Ishikawa (cell line): ENCODE measurements around the gene TEN1.

Experiments
- CEBPB ChIP-seq: IDR thresholded peaks from 2 replicates; pipeline ENCODE4 v1.6.1; 2012
- CREB1 ChIP-seq: IDR thresholded peaks from 2 replicates; pipeline ENCODE4 v1.6.1; 2012; ENCODE audit warnings: low read depth
- EGR1 ChIP-seq: IDR thresholded peaks from 2 replicates; pipeline ENCODE4 v1.6.1; 2012
- EP300 ChIP-seq: IDR thresholded peaks from 2 replicates; pipeline ENCODE4 v1.6.1; 2012; ENCODE audit warnings: borderline replicate concordance
- NFIC ChIP-seq: IDR thresholded peaks from 2 replicates; pipeline ENCODE4 v1.6.1; 2012
- RAD21 ChIP-seq: IDR thresholded peaks from 2 replicates; pipeline ENCODE4 v1.6.1; 2012; ENCODE audit warnings: low read depth
- TAF1 ChIP-seq: IDR thresholded peaks from 2 replicates; pipeline ENCODE4 v1.6.1; 2012; ENCODE audit warnings: low read depth, mild to moderate bottlenecking
- TCF12 ChIP-seq: IDR thresholded peaks from 2 replicates; pipeline ENCODE4 v1.6.1; 2012; ENCODE audit warnings: low read depth
- TEAD4 ChIP-seq: IDR thresholded peaks from 2 replicates; pipeline ENCODE4 v1.6.1; 2012
- USF1 ChIP-seq: IDR thresholded peaks from 2 replicates; pipeline ENCODE4 v1.6.1; 2012
- YY1 ChIP-seq: IDR thresholded peaks from 2 replicates; pipeline ENCODE4 v1.6.1; 2012; ENCODE audit warnings: low read depth
- ZBTB7A ChIP-seq: IDR thresholded peaks from 2 replicates; pipeline ENCODE4 v1.6.1; 2012; ENCODE audit warnings: low read depth
- TF ChIP-seq, protein P1 (sequence below): IDR thresholded peaks from 2 replicates; pipeline ENCODE4 v1.6.1; 2012; ENCODE audit warnings: low read depth, mild to moderate bottlenecking
- TF ChIP-seq, protein P2 (sequence below): IDR thresholded peaks from 2 replicates; pipeline ENCODE4 v1.6.1; 2012

DNA sequence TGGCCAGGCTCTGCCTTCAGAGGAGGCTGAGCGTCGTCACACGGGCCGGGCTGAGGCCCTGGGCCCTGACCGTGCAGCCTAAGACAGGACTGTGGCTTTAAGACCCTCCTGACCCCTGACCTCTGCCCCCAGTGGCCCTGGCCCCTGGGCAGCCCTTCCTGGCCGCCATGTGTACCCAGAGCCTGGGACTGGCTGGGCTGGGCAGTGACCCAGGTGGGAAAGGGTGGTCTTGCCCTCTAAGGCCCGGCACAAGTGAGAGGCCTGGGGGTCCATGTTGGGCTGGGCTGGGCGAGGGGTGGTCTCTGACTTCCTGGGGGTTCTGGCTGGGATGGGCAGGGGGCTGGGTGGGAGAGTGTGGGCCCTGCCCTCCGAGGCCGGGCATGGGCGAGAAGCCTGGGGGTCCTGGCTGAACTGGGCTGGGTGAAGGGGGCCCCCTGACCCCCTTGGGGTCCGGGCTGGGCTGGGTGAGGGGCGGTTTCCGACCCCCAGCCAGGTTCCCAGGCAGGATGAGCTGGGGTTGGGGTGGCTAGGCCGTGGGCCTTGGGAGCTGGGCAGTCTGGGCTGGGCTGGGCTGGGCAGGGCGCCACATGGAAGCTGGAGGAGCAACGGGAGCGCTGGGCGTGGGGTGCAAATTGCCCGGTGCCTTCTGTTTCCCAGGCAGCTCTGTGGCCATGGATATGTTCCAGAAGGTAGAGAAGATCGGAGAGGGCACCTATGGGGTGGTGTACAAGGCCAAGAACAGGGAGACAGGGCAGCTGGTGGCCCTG is 21.9 kb downstream of the TEN1 start, which contains the start of gene CDK3:
- TF ChIP-seq CEBPB, result no peak
- no peak for TF ChIP-seq CREB1
- TF ChIP-seq, protein P1, sequence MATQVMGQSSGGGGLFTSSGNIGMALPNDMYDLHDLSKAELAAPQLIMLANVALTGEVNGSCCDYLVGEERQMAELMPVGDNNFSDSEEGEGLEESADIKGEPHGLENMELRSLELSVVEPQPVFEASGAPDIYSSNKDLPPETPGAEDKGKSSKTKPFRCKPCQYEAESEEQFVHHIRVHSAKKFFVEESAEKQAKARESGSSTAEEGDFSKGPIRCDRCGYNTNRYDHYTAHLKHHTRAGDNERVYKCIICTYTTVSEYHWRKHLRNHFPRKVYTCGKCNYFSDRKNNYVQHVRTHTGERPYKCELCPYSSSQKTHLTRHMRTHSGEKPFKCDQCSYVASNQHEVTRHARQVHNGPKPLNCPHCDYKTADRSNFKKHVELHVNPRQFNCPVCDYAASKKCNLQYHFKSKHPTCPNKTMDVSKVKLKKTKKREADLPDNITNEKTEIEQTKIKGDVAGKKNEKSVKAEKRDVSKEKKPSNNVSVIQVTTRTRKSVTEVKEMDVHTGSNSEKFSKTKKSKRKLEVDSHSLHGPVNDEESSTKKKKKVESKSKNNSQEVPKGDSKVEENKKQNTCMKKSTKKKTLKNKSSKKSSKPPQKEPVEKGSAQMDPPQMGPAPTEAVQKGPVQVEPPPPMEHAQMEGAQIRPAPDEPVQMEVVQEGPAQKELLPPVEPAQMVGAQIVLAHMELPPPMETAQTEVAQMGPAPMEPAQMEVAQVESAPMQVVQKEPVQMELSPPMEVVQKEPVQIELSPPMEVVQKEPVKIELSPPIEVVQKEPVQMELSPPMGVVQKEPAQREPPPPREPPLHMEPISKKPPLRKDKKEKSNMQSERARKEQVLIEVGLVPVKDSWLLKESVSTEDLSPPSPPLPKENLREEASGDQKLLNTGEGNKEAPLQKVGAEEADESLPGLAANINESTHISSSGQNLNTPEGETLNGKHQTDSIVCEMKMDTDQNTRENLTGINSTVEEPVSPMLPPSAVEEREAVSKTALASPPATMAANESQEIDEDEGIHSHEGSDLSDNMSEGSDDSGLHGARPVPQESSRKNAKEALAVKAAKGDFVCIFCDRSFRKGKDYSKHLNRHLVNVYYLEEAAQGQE, result no peak
- TF ChIP-seq TCF12, result no peak
- no peak for TF ChIP-seq TAF1
- no peak for TF ChIP-seq USF1
- TF ChIP-seq EP300, result no peak
- TF ChIP-seq YY1, result no peak
- TF ChIP-seq, protein P2, sequence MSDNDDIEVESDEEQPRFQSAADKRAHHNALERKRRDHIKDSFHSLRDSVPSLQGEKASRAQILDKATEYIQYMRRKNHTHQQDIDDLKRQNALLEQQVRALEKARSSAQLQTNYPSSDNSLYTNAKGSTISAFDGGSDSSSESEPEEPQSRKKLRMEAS, result no peak
- no peak for TF ChIP-seq NFIC
- TF ChIP-seq RAD21, result no peak
- TF ChIP-seq TEAD4, result no peak
- TF ChIP-seq EGR1, result no peak
- peak; percentile 88 for TF ChIP-seq ZBTB7A
